IMR-90 (cell line): ENCODE measurements around the gene CPA4. TPM values are rescaled to one million over a fixed set of nuclear protein-coding genes. Genes with fewer than 3 reads are reported as not detected.

Experiments
- ATAC-seq: fragments of 200-7000 bp; cut with Tn5 transposase; 2 replicates; pipeline ENCODE4 v1.9.1; 2020; ENCODE audit warnings: low read depth, mild to moderate bottlenecking, moderate library complexity
- BruUV-seq: library from RNA; stranded (reverse); fragments of 400-500 nt; replicated peaks from 2 replicates; lab custom pipeline; 2021; lab: Mats Ljungman, UMichigan
- CTCF ChIA-PET: fragments of 300-600 bp; formaldehyde crosslinking; extraction: SDS; loops from one replicate; lab custom pipeline; 2021; ENCODE audit warnings: antibody characterized with exemption; lab: Yijun Ruan, JAX
- POLR2A ChIA-PET: fragments of 300-600 bp; sonication (Branson Sonifier 250); formaldehyde crosslinking; loops from one replicate; lab custom pipeline; 2022; ENCODE audit warnings: antibody characterized with exemption; ENCODE audit not compliant: unreplicated experiment; lab: Charles Lee
- DNase-seq: peaks from one replicate; pipeline ENCODE4 v3.0.0; 2013
- H2AFZ ChIP-seq: replicated peaks from 2 replicates; pipeline ENCODE3; 2013; ENCODE audit warnings: low read length, mild to moderate bottlenecking; ENCODE audit not compliant: poor library complexity
- H2AK5ac ChIP-seq: 2 replicates; pipeline ENCODE4 v1.6.1; 2013; ENCODE audit warnings: low read depth, low read length, inconsistent platforms
- H2AK9ac ChIP-seq: replicated peaks from 2 replicates; pipeline ENCODE3; 2013; ENCODE audit warnings: mild to moderate bottlenecking, low read depth, low read length, moderate library complexity; ENCODE audit not compliant: poor library complexity
- H2BK120ac ChIP-seq: 2 replicates; pipeline ENCODE4 v1.6.1; 2013; ENCODE audit warnings: low read depth, low read length, inconsistent platforms
- H2BK15ac ChIP-seq: 3 replicates; pipeline ENCODE4 v1.6.1; 2013; ENCODE audit warnings: low read depth, low read length, inconsistent platforms
- H2BK20ac ChIP-seq: 2 replicates; pipeline ENCODE4 v1.6.1; 2013; ENCODE audit warnings: low read depth, mild to moderate bottlenecking, inconsistent platforms, low read length, moderate library complexity
- H2BK5ac ChIP-seq: 2 replicates; pipeline ENCODE4 v1.6.1; 2013; ENCODE audit warnings: mild to moderate bottlenecking, low read depth, low read length, inconsistent platforms; ENCODE audit not compliant: poor library complexity, severe bottlenecking
- H3K14ac ChIP-seq: replicated peaks from 2 replicates; pipeline ENCODE4 v1.6.1; 2013; ENCODE audit warnings: low read depth, low read length, inconsistent platforms
- H3K18ac ChIP-seq: 2 replicates; pipeline ENCODE4 v1.6.1; 2013; ENCODE audit warnings: low read depth, low read length, control low read depth
- H3K23ac ChIP-seq: 2 replicates; pipeline ENCODE4 v1.6.1; 2013; ENCODE audit warnings: low read depth, low read length, inconsistent platforms
- H3K27ac ChIP-seq: 2 replicates; pipeline ENCODE4 v1.5.1; 2013; ENCODE audit warnings: mild to moderate bottlenecking, control low read depth, low read length; ENCODE audit not compliant: insufficient read depth
- H3K27me3 ChIP-seq: 2 replicates; pipeline ENCODE4 v1.6.1; 2013; ENCODE audit warnings: low read length; ENCODE audit not compliant: control insufficient read depth, insufficient read depth
- H3K36me3 ChIP-seq: 2 replicates; pipeline ENCODE4 v1.6.1; 2013; ENCODE audit warnings: low read length, mixed read lengths; ENCODE audit not compliant: control insufficient read depth, insufficient read depth
- H3K4ac ChIP-seq: 2 replicates; pipeline ENCODE4 v1.6.1; 2013; ENCODE audit warnings: low read depth, low read length, inconsistent platforms
- H3K4me1 ChIP-seq: 2 replicates; pipeline ENCODE4 v1.6.1; 2013; ENCODE audit warnings: low read length, mixed read lengths; ENCODE audit not compliant: control insufficient read depth, insufficient read depth
- H3K4me2 ChIP-seq: 2 replicates; pipeline ENCODE4 v1.6.1; 2013; ENCODE audit warnings: low read depth, mild to moderate bottlenecking, control low read depth, low read length, moderate library complexity
- H3K4me3 ChIP-seq: 2 replicates; pipeline ENCODE4 v1.5.1; 2013; ENCODE audit warnings: low read depth, mild to moderate bottlenecking, control low read depth, low read length, moderate library complexity; ENCODE audit not compliant: insufficient read depth
- H3K56ac ChIP-seq: 2 replicates; pipeline ENCODE4 v1.6.1; 2013; ENCODE audit warnings: low read length, inconsistent platforms; ENCODE audit not compliant: insufficient read depth; ENCODE audit errors: extremely low read depth
- H3K79me1 ChIP-seq, 2 experiments: 2 replicates each; pipeline ENCODE4 v1.6.1; 2013; ENCODE audit warnings: low read length in 2 of 2, inconsistent platforms in 1 of 2, low read depth in 1 of 2
- H3K9ac ChIP-seq: 2 replicates; pipeline ENCODE4 v1.6.1; 2013; ENCODE audit warnings: low read depth, low read length, control low read depth
- H3K9me1 ChIP-seq: 2 replicates; pipeline ENCODE4 v1.6.1; 2013; ENCODE audit warnings: low read length, inconsistent platforms; ENCODE audit not compliant: insufficient read depth
- H3K9me3 ChIP-seq: 2 replicates; pipeline ENCODE4 v1.6.1; 2013; ENCODE audit warnings: low read length; ENCODE audit not compliant: control insufficient read depth, insufficient read depth
- H4K20me1 ChIP-seq: 2 replicates; pipeline ENCODE4 v1.6.1; 2013; ENCODE audit warnings: low read length, inconsistent platforms; ENCODE audit not compliant: insufficient read depth
- H4K5ac ChIP-seq: 2 replicates; pipeline ENCODE4 v1.6.1; 2013; ENCODE audit warnings: mild to moderate bottlenecking, low read depth, low read length, control low read depth
- H4K8ac ChIP-seq, 2 experiments: 2 replicates each; pipeline ENCODE4 v1.6.1; 2013; ENCODE audit warnings: low read depth in 2 of 2, low read length in 2 of 2, control low read depth in 1 of 2, inconsistent platforms in 1 of 2
- H4K91ac ChIP-seq: 2 replicates; pipeline ENCODE4 v1.6.1; 2013; ENCODE audit warnings: low read depth, low read length, inconsistent platforms; ENCODE audit not compliant: insufficient read depth
- CEBPB ChIP-seq: IDR thresholded peaks from 2 replicates; pipeline ENCODE4 v1.6.1; 2012; ENCODE audit warnings: low read depth, low read length, improper control_type of control experiment
- FOS ChIP-seq: fragments of 150-350 bp; IDR thresholded peaks from 2 replicates; pipeline ENCODE4 v1.6.1; 2016; ENCODE audit warnings: low read depth, low read length
- RFX5 ChIP-seq: IDR thresholded peaks from 2 replicates; pipeline ENCODE4 v1.8.0; 2012; ENCODE audit warnings: low read depth, mild to moderate bottlenecking, low read length, moderate library complexity
- WGBS, 2 experiments: methylation state at CpG; one replicate each; pipeline versions ENCODE4 v1.1.5 to v1.1.7; 2013; ENCODE audit warnings: missing lambda C conversion rate in 2 of 2; ENCODE audit not compliant: insufficient read length in 1 of 2; ENCODE audit errors: extremely low coverage in 2 of 2; 5-methylcytosine and 5-hydroxymethylcytosine counted together
- dilution Hi-C: fragments of 300-500 bp; cut with HindIII; formaldehyde crosslinking; loops from one replicate; pipeline ENCODE4 v1.14.3; 2018; ENCODE audit warnings: low sequenced_read_pairs; ENCODE audit not compliant: unreplicated experiment
- in situ Hi-C: fragments of 300-500 bp; cut with MboI; formaldehyde crosslinking; loops from 3 replicates; pipeline ENCODE4 v1.14.3; 2019; ENCODE audit warnings: low sequenced_read_pairs, inconsistent platforms, mixed read lengths
- intact Hi-C: fragments of 100-400 bp; cut with micrococcal nuclease; formaldehyde crosslinking; loops from 2 replicates; pipeline ENCODE4 v1.10.0; 2022
- polyA plus RNA-seq, 3 experiments: library from polyadenylated mRNA; depleted of rRNA; stranded (reverse); fragments of >200 nt; gene quantifications; 2 replicates each; pipeline ENCODE4 v1.2.3, GENCODE V29; 2012; ENCODE audit warnings: low replicate concordance in 1 of 3
- total RNA-seq: library from RNA; depleted of rRNA; stranded (reverse); fragments of >200 nt; gene quantifications from 2 replicates; pipeline ENCODE4 v1.2.3, GENCODE V29; 2012

The CPA4 gene
- total and polyA plus RNA-seq, 2 of the 4 experiments (the other 2 are of a cell fraction), result 316 to 365 TPM

DNA sequence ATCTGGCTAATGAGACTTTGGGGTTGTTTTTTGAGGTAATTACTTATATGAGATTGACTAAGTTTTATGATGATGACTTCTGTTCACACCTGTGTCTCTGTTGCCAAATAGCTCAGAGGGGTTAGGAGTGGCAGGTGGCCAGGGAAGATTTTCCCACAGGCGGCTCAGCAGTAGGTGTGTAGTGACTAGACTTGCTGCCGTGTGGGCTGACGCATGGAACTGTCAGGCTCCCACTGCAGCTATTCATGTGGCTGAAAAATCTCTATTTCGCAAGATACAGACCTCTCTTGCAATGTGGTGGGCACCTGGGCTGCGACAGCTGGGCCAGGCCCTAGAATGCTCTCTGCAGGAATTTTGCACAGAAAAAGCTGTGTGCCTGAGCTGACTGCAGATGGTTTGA lies 1.4 kb downstream of the CPA4 start:
- no TSS peak for BruUV-seq
- H3K27ac ChIP-seq, result no peak overlapping the region
- intact Hi-C loops (no loop called here), dilution Hi-C loops (no loop called here), in situ Hi-C loops (no loop called here)
- no peak overlapping the region for H2BK5ac ChIP-seq
- peak overlapping the region; percentile 53; the same call in 1 of the 2 replicates for H2BK120ac ChIP-seq
- CTCF ChIA-PET, result interaction anchor here (1.3 kb wide), 2 partner anchors 11 to 198 kb away, joined by 3 to 4 read pairs; no protein-coding TSS in a partner anchor
- H4K5ac ChIP-seq, result no peak overlapping the region
- ATAC-seq (no peak), DNase-seq (peak; percentile 74)
- no peaks in the 10 kb centered on the region for H3K9me3 ChIP-seq
- H3K56ac ChIP-seq, result no peak overlapping the region
- no peak overlapping the region for H3K4me3 ChIP-seq
- peak overlapping the region; percentile 62 for H2BK20ac ChIP-seq
- H3K23ac ChIP-seq, result no peak overlapping the region
- H3K27me3 ChIP-seq, result no peaks in the 10 kb centered on the region
- peak overlapping the region; percentile 53; the same call in 2 of the 3 replicates for H2BK15ac ChIP-seq
- peaks cover 25% of the 10 kb centered on the region for H3K9me1 ChIP-seq
- POLR2A ChIA-PET, result interaction anchor here (1.5 kb wide), 1 partner anchor 9 kb away, joined by 5 read pairs; no protein-coding TSS in a partner anchor
- peak overlapping the region; percentile 27; the same call in 1 of the 2 replicates for H3K18ac ChIP-seq
- H4K91ac ChIP-seq, result peak overlapping the region; percentile 33
- H3K4ac ChIP-seq, result peak overlapping the region; percentile 23; the same call in 1 of the 2 replicates
- no peak overlapping the region for H3K14ac ChIP-seq
- H3K9ac ChIP-seq, result no peak overlapping the region
- H4K20me1 ChIP-seq, result no peaks in the 10 kb centered on the region
- peaks cover 5 to 10% of the 10 kb centered on the region in 2 experiments; a peak in 2 of 4 replicates for H3K79me1 ChIP-seq
- no peak overlapping the region for H3K4me2 ChIP-seq
- TF ChIP-seq CEBPB, result peak; percentile 89
- TF ChIP-seq RFX5, result no peak
- 0 out of 2 replicates have a peak, but pooled peaks have one; percentile 10 for TF ChIP-seq FOS
- no peaks in the 10 kb centered on the region for H3K36me3 ChIP-seq
- WGBS, 2 experiments, result 80% methylated on average over 4 of the region's 5 CpGs; no CpG with 5 or more reads in 1 of the 2 experiments
- peaks cover 14% of the 10 kb centered on the region for H3K4me1 ChIP-seq
- no peak overlapping the region for H2AFZ ChIP-seq
- peak overlapping the region; percentile 69 for H2AK5ac ChIP-seq
- 0 out of 4 replicates have a peak overlapping the region, but pooled peaks of 1 of the 2 experiments have one; percentile 6 for H4K8ac ChIP-seq
- no peak overlapping the region for H2AK9ac ChIP-seq
